Muscle of arm (tissue), 12 donors: ENCODE data around the gene PTER. TPM values are rescaled to one million over a fixed set of nuclear protein-coding genes. Genes with fewer than 3 reads are reported as not detected.

Experiments
- DNase-seq: peaks from one replicate; pipeline ENCODE4 v3.0.0-alpha.2; 2013
- polyA plus RNA-seq, 12 donors: library from polyadenylated mRNA; unstranded; fragments of 120-200 nt; gene quantifications; one replicate each; pipeline ENCODE4 v1.2.1, GENCODE V29; 2013; ENCODE audit not compliant: insufficient read length in 12 of 12

The PTER gene
- polyA plus RNA-seq, 12 donors, result 5.4 to 10.7 (median 7.7) TPM; not detected in 1

DNA sequence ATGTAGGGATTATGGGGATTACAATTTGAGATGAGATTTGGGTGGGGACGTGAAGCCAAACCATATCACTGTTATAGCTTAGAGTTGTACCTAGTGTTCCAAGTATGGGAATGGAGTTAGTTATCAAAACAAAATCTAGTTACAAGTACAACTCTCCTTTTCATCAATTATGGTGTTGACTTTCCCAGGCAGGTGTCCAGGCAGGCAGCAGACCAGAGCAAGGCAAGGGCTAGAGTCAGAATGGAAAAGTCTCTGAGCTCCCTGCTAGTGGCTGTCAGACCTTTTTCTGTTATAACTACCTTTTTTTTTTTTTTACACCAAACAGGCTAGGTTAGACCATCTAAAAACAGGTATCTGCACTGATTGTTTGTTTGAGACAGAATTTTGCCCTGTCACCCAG lies 29.2 kb downstream of the PTER start:
- no peak for DNase-seq

DNA sequence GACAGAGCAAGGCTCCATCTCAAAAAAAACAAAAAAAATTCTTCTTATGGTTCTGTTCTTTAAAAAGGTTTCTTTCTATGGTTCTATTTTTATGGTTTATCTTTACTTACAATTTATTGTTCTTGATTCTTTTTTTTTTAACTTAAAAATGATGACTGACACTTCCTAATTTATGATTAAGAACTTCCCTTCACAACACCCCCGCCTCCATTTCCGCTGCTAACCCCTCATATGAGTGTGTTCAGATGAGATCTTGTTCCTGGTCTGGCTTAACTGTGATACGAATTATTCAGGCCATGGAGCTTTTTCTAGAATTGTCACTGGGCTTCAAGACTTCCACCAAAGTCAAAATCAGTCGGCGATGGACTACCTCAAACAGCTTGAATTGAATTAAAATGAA lies 33.9 kb downstream of the PTER start:
- no peak for DNase-seq

DNA sequence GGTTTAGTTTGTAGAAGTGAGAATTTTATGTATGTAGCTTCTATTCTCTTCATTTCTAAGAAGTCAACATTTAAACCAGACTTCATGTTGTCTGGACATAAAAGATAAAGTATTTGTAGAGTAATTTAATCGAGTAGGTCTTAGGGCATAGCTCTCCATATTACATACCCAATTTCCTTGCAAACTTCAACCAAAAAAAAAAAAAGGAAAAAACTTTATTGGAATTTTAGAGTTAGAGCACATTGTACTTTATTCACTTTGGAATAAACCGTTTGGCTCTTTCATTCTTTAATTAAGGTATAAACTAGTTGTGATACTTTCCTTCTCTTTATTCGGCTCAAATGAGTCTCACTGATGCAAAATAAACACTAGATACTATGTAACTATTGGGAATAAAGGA lies 36.0 kb downstream of the PTER start:
- no peak for DNase-seq

DNA sequence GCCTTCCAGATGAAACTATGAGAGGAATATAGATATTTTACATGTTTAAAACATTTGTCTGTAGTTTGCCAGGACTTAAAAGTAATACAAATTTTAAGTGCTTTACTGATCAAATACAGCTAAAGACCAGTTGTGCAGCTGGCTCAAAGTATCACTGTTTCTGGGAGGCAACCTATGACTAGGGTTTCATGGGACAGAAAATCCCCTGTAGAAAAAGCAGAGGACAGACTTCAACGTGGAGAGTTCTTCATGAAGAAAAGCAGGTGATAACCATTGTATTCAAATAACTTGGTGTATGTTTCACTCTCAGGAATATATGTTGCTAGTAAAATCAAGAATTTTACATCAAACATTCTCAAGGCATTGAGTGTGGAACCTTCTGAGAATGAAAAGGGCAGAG lies 40.9 kb downstream of the PTER start:
- no peak for DNase-seq

DNA sequence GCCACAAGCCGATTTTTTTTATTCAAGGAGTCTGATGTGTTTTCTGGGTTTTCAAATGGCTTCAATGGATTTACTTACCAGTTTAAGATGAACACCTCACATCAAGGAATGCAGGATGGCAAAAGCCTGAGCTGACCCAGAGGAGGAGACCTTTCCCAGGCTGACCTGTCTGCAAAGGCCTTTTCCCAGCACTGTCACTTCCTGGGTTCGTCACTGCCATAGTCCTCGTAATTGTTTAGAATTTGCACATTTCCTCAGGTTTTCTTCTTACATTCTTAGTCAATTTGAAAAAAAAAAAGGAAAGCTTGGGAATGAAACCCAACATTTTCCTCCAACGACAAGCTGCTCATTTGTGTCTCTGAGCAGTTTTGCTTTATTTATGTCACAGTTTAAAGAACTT lies 42.0 kb downstream of the PTER start:
- DNase-seq, result no peak

DNA sequence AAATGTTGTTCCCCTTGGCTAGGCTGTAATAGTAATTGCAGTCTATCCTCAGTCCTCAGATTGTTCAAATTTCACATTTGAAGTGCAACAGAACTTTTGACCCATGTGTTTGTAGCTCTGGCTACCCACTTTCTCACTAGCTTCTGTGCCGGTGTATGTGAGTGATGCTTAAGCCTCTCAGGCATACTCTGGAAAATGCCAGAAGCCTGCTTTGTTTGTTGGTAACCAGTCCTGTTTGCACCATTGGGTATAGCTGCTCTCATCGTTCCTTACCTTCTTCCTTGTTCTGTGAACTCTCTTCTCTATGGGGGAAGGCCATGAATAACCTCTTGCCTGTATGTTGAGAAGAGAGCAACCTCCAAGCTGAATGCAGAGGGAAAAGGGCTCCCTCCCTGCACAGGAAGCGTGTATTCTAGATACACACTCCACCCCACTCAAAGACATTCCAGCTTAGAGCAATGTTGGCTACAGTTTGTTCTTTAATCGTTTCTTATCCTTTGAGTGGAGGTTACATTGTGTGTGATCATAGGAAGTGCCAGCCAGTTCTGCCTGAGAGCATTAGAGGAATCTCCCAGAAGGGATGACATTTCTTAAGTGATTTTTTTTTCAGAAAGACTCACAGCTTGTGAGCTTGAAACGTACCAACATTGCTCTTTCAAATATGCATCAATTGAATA lies 44.4 kb downstream of the PTER start:
- no peak for DNase-seq

DNA sequence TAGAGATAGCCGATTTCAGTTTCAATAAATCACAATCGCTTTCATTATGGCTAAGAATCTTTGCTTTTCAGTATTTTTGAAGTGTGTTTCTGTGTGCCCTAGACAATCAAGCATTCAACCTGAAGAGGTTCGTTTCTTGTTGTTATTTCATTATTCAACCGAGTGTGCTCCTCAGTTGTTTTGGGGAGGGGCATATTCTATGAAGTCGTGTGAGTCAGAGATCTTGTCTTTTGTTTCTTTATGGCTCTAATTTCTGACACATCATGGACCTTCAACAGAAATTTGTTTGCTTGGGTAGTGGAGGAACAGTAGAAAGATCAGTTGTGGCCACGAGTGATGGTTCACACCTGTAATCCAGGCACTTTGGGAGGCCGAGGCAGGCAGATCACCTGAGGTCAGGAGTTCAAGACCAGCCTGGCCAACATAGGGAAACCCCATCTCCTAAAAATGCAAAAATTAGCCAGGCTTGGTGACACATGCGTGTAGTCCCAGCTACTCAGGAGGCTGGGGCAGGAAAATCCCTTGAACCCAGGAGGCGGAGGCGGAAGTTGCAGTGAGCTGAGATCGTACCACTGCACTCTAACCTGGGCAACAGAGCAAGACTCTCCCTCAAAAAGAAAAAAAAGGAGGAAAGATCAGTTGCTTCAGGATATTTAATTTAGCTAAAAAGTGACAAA lies 46.6 kb downstream of the PTER start:
- no peak for DNase-seq

DNA sequence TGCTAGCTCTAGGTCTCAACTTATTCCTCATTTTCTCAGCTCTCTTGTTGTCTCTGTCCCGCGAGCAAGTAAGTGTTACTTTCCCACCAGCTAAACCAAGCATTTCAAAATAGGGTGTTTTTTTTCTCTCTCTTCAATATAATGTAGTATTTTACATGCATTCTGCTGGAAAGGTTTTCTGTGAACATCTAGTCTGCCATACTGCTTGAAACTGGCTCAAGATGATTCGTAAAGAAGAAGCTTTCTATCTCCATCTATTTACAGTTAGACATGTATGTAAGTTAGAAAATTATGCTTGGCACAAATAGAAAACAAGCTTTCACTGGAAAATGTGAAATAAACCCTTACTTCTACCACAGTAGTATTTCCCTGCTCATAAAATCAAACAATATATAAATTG lies 53.7 kb downstream of the PTER start:
- DNase-seq, result no peak

DNA sequence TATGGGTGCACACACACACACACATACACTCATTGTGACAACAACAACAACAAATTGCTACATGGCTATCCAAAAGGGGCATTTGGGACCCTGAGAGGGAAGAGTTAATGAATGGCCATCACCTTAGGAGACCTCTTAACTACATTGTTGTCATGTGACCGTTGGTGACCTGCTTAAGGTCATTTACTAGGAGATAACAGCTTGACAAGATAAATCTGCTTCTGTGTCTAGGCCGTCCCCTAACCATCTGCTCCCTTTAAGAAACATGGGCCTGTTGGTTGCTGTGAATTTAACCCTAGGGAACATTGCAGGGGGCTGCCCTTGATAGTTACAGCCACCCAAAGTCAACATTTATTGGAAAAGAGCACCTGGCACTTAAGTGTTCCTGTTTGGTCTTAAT lies 55.1 kb downstream of the PTER start:
- no peak for DNase-seq

DNA sequence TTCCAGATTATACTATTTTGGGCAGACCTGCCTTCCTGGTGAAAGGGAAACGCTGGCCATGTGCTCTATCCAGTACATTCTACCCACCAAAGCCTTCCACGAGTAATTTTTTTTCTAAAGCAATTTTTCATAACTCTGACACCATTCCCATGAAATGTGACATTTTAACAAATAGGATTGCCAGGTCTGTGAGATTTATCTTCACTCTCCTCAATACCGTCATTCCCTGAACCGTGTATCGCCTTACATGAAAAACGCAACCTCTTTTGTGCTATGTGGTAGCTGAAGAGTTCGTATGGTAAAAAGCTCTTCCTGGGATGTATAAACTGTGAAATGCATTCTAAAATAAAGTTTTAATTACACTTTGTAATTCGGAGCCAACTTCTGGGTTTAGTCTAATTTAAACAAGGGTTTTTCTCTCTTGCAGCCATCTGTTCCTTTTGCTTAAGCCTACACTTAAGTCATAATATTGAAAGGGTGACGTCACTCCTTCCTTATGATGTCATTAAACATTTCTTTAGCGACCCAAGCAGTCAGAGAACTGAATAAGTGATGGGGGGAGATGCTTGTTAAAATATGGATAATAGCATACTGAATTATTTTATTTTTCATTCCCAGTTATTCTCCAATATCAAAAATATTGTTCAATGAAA lies 57.2 kb downstream of the PTER start:
- no peak for DNase-seq

DNA sequence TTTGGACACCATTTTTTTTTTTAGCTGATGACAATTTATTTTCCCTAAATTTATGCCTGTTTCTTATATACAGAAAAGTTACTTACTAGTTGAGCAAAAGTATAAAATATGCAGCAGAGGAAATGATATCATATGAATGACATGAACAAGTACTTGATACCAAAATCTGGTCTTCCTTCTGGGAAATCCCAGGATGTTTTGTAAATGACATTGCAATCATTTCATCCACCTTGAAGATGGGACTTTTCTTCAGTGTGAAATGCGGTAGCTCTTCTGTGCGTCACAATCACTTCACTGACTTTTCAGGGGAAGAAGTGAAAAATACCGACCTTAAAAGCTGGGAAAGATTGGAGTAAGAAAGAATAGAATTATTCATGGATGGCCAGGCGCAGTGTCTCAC lies 61.1 kb downstream of the PTER start:
- no peak for DNase-seq

DNA sequence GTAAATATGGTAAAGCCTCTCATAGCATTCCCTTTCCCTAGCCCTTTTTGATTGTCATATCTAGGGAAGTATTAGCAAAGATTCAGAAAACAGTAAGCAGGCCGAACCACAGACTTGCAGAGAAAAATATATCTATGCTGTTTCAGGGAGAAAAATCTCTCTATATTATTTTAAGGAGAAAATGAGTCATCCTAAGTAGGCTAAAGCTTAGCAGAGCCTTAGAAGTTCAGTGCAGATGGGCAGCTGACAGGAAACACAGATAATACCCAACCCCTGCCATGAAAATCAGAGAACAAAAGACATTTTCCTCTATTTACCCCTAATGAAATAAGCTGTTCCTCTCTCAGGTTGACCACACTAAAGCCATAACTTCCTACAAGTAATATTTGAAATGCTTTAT lies 68.4 kb downstream of the PTER start:
- DNase-seq, result no peak

DNA sequence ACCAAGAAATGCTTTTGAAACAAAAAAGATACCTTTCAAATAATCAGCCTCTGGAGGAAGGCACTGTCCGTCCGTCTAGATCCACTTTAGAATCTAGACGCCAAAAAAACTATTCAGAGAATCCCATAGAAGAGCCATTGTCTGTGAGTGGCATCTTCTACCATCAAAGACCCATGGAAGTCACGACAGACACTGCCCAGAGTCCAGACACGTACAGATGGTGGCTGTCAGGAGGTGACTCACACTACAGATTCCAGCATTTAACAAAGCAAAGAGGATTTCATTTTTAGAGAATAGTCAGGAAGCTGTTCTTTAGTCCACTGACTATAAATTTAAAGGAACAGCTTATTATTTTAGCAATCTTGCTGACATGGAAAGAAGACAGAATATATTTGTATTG lies 73.2 kb downstream of the PTER start:
- no peak for DNase-seq

DNA sequence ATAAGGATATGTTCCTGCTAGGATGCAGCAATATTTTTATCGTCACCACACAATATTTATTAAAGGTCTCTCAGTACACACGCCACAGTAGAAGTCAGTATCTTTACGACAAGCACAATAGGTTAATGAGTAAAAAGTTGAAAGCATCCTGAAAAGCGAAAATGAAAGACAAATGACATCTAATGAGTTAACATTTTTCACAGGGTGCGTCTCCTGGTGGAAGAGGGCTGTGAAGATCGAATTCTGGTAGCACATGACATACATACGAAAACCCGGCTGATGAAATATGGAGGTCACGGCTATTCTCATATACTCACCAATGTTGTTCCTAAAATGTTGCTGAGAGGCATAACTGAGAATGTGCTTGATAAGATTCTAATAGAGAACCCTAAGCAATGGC lies 74.0 kb downstream of the PTER start:
- DNase-seq, result no peak

DNA sequence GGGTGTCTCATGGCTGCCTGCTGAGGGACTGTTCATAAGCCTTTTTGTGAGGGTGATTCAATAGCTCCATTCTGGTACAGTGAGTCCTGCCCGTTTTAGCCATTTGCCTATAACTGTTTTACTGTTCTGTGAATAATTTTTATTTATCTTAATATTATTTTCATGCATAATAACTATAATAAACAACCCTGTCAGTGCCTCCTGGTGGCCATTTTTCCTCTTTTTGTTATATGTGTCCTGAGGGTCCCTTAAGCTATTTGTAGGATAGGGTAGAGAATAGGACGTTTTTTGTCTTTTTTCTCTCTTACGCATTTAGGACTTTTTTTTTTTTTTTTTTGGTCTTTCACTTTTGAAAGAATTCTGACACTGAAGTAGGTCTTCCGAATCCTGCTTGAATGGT lies 82.0 kb downstream of the PTER start:
- no peak for DNase-seq

DNA sequence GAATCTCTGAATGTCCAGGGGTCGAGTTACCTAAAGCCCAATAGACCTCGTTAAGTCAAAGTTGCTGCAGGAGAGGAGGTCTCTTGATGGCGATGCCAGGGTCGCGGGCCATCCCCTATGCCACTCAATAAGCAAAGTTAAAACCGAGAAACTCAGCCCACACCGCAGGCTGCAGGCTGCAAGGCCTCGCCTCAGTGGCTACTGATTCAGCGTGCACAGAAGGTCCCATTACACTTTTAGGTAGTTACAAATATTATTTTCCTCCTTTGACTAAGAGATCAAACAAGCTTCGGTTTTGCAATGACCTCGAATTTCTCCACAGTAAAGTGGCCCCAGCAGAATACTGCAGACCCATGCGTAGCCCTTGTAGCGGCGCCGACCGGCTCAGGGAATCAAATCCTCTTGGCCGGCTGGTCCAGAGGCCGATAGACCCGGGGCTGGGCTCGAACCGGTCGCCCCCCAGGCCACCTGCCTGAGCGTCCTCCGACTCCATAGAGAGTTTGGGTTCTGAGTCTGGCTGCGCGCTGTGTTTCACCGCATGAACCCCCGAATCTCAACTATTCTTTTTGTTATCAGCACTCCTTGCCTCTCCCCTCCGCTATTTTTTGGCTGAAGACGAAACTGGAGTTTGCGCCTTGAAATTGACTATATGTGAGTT lies 82.6 kb downstream of the PTER start:
- no peak for DNase-seq

DNA sequence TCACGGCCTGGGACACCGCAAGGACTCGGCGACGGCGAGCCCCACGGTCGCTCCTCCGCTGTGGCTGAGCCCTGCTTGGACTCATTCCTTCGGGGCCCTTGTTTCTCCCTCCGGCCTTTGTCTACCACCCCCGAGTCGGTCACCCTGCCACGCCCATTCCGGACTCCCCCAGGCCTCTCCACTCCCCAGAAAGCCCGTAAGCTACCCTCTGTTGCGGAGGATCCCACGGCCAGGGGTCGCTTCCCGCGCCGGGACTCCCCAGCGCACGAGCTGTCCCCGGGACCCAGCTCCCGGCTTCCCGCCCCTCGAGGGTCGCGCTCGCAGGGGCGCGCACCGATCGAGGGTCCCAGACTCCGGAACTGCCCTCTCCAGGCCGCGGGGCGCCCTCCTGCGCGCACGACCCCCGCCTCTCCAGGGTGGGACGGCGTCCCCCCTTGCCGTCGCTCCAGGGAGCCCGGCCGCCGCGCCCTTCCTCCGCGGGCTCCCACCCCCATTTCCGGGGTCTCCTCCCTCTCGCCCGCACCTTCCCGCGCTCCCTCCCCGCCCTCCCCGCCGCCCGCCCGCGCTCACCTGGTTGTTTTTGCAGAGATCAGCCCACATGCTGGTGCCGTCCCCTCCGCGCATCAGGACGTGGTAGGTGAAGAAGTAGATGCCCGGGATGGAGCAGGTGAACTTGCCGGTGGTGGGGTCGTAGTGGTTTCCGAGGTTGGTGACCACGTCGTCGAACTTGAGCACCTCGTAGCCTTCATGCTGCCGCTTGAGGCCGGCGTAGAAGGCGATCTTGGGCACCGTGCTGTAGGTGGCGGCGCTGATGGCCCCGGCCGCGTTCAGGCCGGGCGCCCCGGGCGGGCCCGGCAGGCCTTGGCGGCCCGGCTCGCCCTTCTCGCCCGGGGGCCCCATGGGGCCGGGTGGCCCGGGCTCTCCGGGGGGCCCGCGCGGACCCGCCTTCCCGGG lies 83.4 kb downstream of the PTER start:
- DNase-seq, result no peak

DNA sequence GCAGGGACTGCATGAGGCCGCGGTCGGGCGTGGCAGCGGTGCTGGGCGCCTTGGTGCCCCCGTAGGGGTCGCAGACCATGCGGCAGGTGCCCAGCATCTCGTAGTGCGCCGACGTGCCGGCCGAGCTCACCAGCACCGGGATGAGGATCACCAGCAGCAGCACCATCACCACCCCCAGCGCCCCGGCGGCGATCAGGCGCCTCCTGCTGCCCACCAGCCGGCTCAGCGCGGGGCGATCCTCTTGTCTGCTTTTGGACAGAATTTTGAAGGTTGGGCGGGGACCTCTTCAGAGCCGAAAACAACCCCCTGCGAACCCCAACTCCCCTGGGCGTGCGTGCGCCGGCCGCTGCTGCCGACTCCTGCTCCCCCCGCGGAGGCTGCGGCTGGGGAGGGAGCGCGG lies 84.1 kb downstream of the PTER start:
- no peak for DNase-seq

DNA sequence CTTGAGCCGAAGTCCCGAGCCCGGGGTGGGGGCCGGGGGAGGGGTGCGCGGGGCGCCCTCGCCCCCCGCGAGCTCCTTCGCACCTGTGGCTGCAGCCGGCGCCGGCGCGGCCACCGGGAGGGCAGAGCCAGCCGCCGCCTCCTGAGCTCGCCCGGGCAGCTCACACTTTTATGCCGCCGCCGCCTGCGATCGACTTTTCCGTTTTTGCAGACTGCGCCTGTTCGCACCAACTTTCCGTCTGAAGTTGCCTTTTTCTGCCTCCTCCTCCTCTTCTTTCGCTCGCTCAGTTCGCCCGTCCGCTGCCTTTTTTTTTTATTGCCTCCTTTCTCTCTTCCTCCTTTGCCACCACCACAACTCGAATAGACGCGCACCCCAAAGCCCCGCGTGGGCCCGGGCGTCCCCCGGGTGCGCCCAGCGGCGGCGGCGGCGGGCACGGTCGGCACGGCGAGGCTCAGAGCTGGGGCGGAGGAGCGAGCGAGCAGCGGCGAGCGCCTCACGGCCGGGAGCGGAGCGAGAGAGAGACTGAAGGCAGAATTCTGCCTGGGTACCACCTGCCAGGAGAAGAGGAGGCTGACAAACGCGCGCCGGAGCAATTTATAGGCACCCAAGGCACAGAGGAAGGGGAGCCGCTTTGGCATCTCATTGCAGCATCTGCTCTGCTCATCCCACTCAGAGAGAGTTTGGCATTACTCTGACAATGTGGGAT lies 84.7 kb downstream of the PTER start, which contains the start of gene C1QL3:
C1QL3 (minus strand) TSS at position 569 of the 706 bp plus-strand sequence. CDS start 814 bp downstream, outside the sequence.
- no peak for DNase-seq

DNA sequence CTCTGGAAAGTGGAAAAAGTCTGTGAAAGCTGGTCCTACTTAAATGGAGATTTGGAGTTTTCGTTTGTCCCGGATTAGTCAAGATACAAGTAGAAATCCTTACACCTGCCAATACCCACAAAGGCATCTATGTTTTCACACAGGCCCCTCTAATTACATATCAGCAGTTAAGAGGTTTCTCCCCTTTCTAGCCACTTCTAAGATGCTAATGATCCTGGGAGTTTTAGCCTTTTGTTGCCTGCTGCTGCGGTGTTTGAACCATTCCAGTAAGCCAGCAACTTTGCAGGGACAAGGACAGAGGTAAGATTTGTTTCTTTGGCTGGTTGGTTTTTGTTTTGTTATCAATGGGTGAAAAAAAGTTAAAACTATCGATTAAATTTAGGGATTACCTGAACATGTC lies 90.6 kb downstream of the PTER start:
- no peak for DNase-seq

DNA sequence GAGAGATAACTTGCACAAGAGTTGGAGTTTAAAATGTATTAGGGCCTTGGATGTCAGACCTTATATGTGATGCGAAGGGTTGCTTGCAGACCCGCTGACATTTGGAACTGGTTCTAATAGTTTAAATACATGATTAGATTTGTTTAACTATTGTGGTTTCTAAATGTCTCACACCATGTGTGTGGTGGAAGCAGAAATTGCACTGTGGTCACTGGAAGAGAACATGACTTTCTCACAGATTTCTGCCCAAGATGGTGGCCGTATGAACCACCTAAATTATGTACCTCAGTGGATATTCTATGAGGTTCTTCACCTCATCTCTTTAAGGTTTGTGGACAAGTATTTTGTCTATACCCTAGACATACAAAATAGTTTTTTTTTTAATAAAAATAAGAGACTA lies 93.0 kb downstream of the PTER start:
- DNase-seq, result no peak
